Heart left ventricle (tissue), 16 donors: ENCODE results near the gene ASAP2. TPM values are rescaled to one million over a fixed set of nuclear protein-coding genes. Genes with fewer than 3 reads are reported as not detected.
A peak's percentile ranks its signal among the peaks of the same experiment; 100 is the strongest.

Experiments used
- ATAC-seq, 4 donors: fragments of 200-7000 bp; cut with Tn5 transposase; one replicate each; pipeline ENCODE4 v1.9.1; 2020 to 2022; ENCODE audit warnings: moderate library complexity in 4 of 4, mild to moderate bottlenecking in 3 of 4, moderate number of reproducible peaks in 1 of 4
- DNase-seq, 5 donors: peaks; one replicate each; pipeline ENCODE4 v3.0.0-alpha.2; 2020
- H3K27ac ChIP-seq, 12 donors: fragments of 200-600 bp; sonication (generic) in 4 of 12; one replicate each; pipeline versions ENCODE4 v1.5.0 to v1.8.0; 2016 to 2022; ENCODE audit warnings: mild to moderate bottlenecking in 2 of 12
- H3K27me3 ChIP-seq, 9 donors: fragments of 200-600 bp; sonication (generic) in 2 of 9; one replicate each; pipeline versions ENCODE4 v1.5.1 to v1.8.0; 2016 to 2022; ENCODE audit warnings: mild to moderate bottlenecking in 3 of 9
- H3K36me3 ChIP-seq, 9 donors: fragments of 200-600 bp; sonication (generic) in 2 of 9; one replicate each; pipeline versions ENCODE4 v1.5.0 to v1.8.0; 2018 to 2022; ENCODE audit warnings: mild to moderate bottlenecking in 2 of 9
- H3K4me1 ChIP-seq, 12 donors: fragments of 200-600 bp; sonication (generic) in 4 of 12; one replicate each; pipeline versions ENCODE4 v1.5.0 to v1.8.0; 2016 to 2022; ENCODE audit warnings: mild to moderate bottlenecking in 3 of 12
- H3K4me3 ChIP-seq, 12 donors: fragments of 200-600 bp; sonication (generic) in 4 of 12; one replicate each; pipeline versions ENCODE4 v1.5.0 to v1.8.0; 2017 to 2022; ENCODE audit warnings: mild to moderate bottlenecking in 9 of 12, moderate library complexity in 4 of 12
- H3K9me3 ChIP-seq, 12 donors: fragments of 200-600 bp; sonication (generic) in 4 of 12; one replicate each; pipeline versions ENCODE4 v1.5.0 to v1.8.0; 2016 to 2022; ENCODE audit warnings: mild to moderate bottlenecking in 1 of 12
- CTCF ChIP-seq, 12 donors: fragments of 200-600 bp; sonication (generic) in 4 of 12; IDR thresholded peaks; one replicate each; pipeline versions ENCODE4 v1.5.0 to v1.8.0; 2018 to 2022; ENCODE audit warnings: antibody characterized with exemption in 12 of 12, mild to moderate bottlenecking in 5 of 12
- POLR2A ChIP-seq, 2 donors: fragments of 450-650 bp; IDR thresholded peaks; one replicate each; pipeline ENCODE4 v1.6.1; 2017; ENCODE audit warnings: antibody characterized with exemption in 2 of 2, mild to moderate bottlenecking in 2 of 2, moderate library complexity in 2 of 2
- WGBS, 4 donors: extraction: QIAGEN DNeasy Blood & Tissue Kit in 2 of 4; methylation state at CpG; one replicate each; pipeline versions ENCODE4 v1.1.5 to v1.1.7; 2013 to 2018; 5-methylcytosine and 5-hydroxymethylcytosine counted together
- intact Hi-C, 10 donors: fragments of 100-400 bp; cut with DNase I; formaldehyde crosslinking; loops; one replicate each; pipeline versions ENCODE4 v1.11.1 to v1.14.2; 2022
- polyA plus RNA-seq, 2 donors: library from polyadenylated mRNA; stranded (reverse); fragments of 200-250 nt; gene quantifications; one replicate each; pipeline ENCODE4 v1.2.3, GENCODE V29; 2013
- total RNA-seq, 9 donors: library from RNA; depleted of rRNA in 2 of 9; stranded (reverse); fragments of >200 nt in 2 of 9; fragmentation: NEBNext Ultra II Directional in 3 of 9; extraction: Animal tissue kit (Norgen Biotek cat#: 25700) in 3 of 9; gene quantifications; one replicate each; pipeline versions ENCODE4 v1.1.0 to v1.2.4, GENCODE V29; 2016 to 2023
- donor health status: ischemic (EF 13 %, LVEDD 7.1; RV severe dilation, severe dysfunction).
- donor health status: healthy with polysubstance abuse.
- donor health status: DM: no; HTN: yes; CAD: no.
- donor health status: DM: no; HTN: no; CAD: no.
- donor health status: ischemic (EF 25% LVEDD 6.9; RV normal size, moderate dysfunction).
- donor health status: ischemic (EF 25% LVEDD 5.7; RV mildly dilated, moderate dysfunction).
- donor health status: healthy.
- donor health status: DM: yes; HTN: yes; CAD: no.
- donor health status: ischemic (EF 35%, LVEDD 5.7; RV mildly dilated, moderate dysfunction).
- donor health status: nonischemic (EF 11% LVEDD 7.7; RV severe dilation, severe dysfunction).
- donor health status: DM: yes; HTN: yes; CAD: no.
- donor health status: PGD.
- donor health status: ischemic (EF 29% LVEDD 5.4; RV normal size, mild dysfunction).
- donor health status: nonischemic (EF 23%, LVEDD 6.1; RV moderate dilation, normal function).

The ASAP2 gene
- total and polyA plus RNA-seq, 11 donors: 6.7 to 17.0 (median 11.9) TPM

GRCh38 chr2:9382604-9383235, 176.1 kb downstream of the ASAP2 start:
- Histone ChIP-seq H3K4me1 (peaks cover 0 to 45% (median 15%) of the 10 kb centered on the region in 12 donors), H3K36me3 (peaks cover 0 to 86% (median 30%) of the 10 kb centered on the region in 9 donors), H3K27ac (no peak overlapping the region), H3K27me3 (no peaks in the 10 kb centered on the region), H3K9me3 (no peaks in the 10 kb centered on the region), H3K4me3 (no peak overlapping the region)
- TF ChIP-seq CTCF (IDR thresholded peaks at IDR 0.05) (no peak), POLR2A (IDR thresholded peaks at IDR 0.05) (no peak)
- 96 to 97% (median 96%) methylated on average over 6 of the region's 6 CpGs for WGBS, 4 donors
- intact Hi-C loops: no loop called here
- no peak for DNase-seq
- no peak for ATAC-seq

- WGBS, 4 donors: 88 to 100% (median 95%) methylated on average over 4 of the region's 4 CpGs
- H3K36me3 ChIP-seq: peaks cover 0 to 93% (median 44%) of the 10 kb centered on the region in 9 donors
Observed at GRCh38 chr2:9384521-9384920, 177.9 kb downstream of the ASAP2 start.

GRCh38 chr2:9385841-9386240, 179.2 kb downstream of the ASAP2 start:
- intact Hi-C loops: loop anchor here in 1 of 10 donors (2.0 kb wide), 1 partner anchor 35 kb away; no protein-coding TSS in a partner anchor
- peak in 1 of 4 donors; percentile 33 for ATAC-seq
- WGBS, 4 donors: 65 to 88% (median 81%) methylated on average over 6 of the region's 6 CpGs
- Histone ChIP-seq H3K9me3 (no peaks in the 10 kb centered on the region), H3K36me3 (peaks cover 0 to 95% (median 52%) of the 10 kb centered on the region in 9 donors), H3K27ac (peak overlapping the region in 1 of 12 donors; percentile 77), H3K4me1 (peaks cover 0 to 24% (median 4%) of the 10 kb centered on the region in 12 donors), H3K27me3 (no peaks in the 10 kb centered on the region), H3K4me3 (no peak overlapping the region)
- TF ChIP-seq POLR2A (IDR thresholded peaks at IDR 0.05) (no peak), CTCF (IDR thresholded peaks at IDR 0.05) (no peak)
- DNase-seq: no peak

More at GRCh38 chr2:9384521-9384920, 177.9 kb downstream of the ASAP2 start:
- intact Hi-C loops: loop anchor here in 1 of 10 donors (2.0 kb wide), 1 partner anchor 34 kb away; no protein-coding TSS in a partner anchor
- Histone ChIP-seq H3K27me3 (no peaks in the 10 kb centered on the region), H3K4me1 (peaks cover 0 to 29% (median 5%) of the 10 kb centered on the region in 12 donors), H3K4me3 (no peak overlapping the region), H3K9me3 (no peaks in the 10 kb centered on the region), H3K27ac (no peak overlapping the region)
- TF ChIP-seq POLR2A (IDR thresholded peaks at IDR 0.05) (no peak), CTCF (IDR thresholded peaks at IDR 0.05) (no peak)
- ATAC-seq (no peak), DNase-seq (no peak)

- WGBS, 4 donors: 87 to 92% (median 89%) methylated on average over 7 to 11 of the region's 11 CpGs
- no peak for DNase-seq
- no peak for ATAC-seq
- peak overlapping the region in 1 of 12 donors; percentile 75 for H3K27ac ChIP-seq
- H3K27me3 ChIP-seq: no peaks in the 10 kb centered on the region
- TF ChIP-seq POLR2A (IDR thresholded peaks at IDR 0.05) (no peak), CTCF (IDR thresholded peaks at IDR 0.05) (no peak)
- peaks cover 0 to 89% (median 46%) of the 10 kb centered on the region in 9 donors for H3K36me3 ChIP-seq
- no peak overlapping the region for H3K4me3 ChIP-seq
- no peaks in the 10 kb centered on the region for H3K9me3 ChIP-seq
- peaks cover 0 to 29% (median 12%) of the 10 kb centered on the region in 12 donors for H3K4me1 ChIP-seq
- intact Hi-C loops: no loop called here
Observed at GRCh38 chr2:9388199-9388681, 181.6 kb downstream of the ASAP2 start.
